GM10248 (cell line): ENCODE results near the gene NIN.

ENCODE experiments used
- CTCF ChIA-PET: fragments of 300-600 bp; sonication (Branson Sonifier 250); formaldehyde crosslinking; extraction: SDS; loops from one replicate; lab custom pipeline; 2021; ENCODE audit warnings: antibody characterized with exemption; lab: Yijun Ruan, JAX
- POLR2A ChIA-PET: fragments of 350-650 bp; sonication (Branson Sonifier 250); formaldehyde crosslinking; extraction: SDS; loops from one replicate; lab custom pipeline; 2020; ENCODE audit warnings: antibody characterized with exemption; lab: Yijun Ruan, JAX
- DNase-seq: peaks from one replicate; pipeline ENCODE4 v3.0.0; 2012; ENCODE audit errors: extremely low spot score
- CTCF ChIP-seq: IDR thresholded peaks from 2 replicates; pipeline ENCODE4 v1.5.1; 2012; ENCODE audit warnings: mild to moderate bottlenecking, low read depth; ENCODE audit errors: extremely low read depth, missing control alignments, control extremely low read depth

Gene NIN

GRCh38 chr14:50844391-50844790 is 13.4 kb upstream of the NIN start:
- POLR2A ChIA-PET = no interaction called here
- CTCF ChIA-PET = no interaction called here
- DNase-seq = no peak
- TF ChIP-seq CTCF = no peak

- POLR2A ChIA-PET = no interaction called here
- CTCF ChIA-PET = interaction anchor here (0.7 to 3.7 kb wide), 11 partner anchors 10 to 80 kb away, joined by 3 to 15 read pairs (median 3); no protein-coding TSS in a partner anchor
- no peak for DNase-seq
- no peak for TF ChIP-seq CTCF
Measured at GRCh38 chr14:50839691-50840090, 8.7 kb upstream of the NIN start.

- POLR2A ChIA-PET = no interaction called here
- DNase-seq = no peak
- no peak for TF ChIP-seq CTCF
- CTCF ChIA-PET = interaction anchor here (0.9 to 3.7 kb wide), 11 partner anchors 10 to 238 kb away, joined by 3 to 15 read pairs (median 3); no protein-coding TSS in a partner anchor
Measured at GRCh38 chr14:50839048-50839447, 8.1 kb upstream of the NIN start.

- no peak for DNase-seq
- ChIA-PET CTCF (interaction anchor here (0.8 to 3.7 kb wide), 3 partner anchors 11 to 23 kb away, joined by 3 to 15 read pairs (median 3); no protein-coding TSS in a partner anchor), POLR2A (no interaction called here)
- no peak for TF ChIP-seq CTCF
Measured at GRCh38 chr14:50837850-50838470, 7.0 kb upstream of the NIN start.

GRCh38 chr14:50837271-50837670 is 6.3 kb upstream of the NIN start:
- ChIA-PET CTCF (interaction anchor here (0.8 to 3.7 kb wide), 2 partner anchors 15 to 23 kb away, joined by 3 to 15 read pairs; no protein-coding TSS in a partner anchor), POLR2A (no interaction called here)
- DNase-seq = no peak
- no peak for TF ChIP-seq CTCF

- POLR2A ChIA-PET = no interaction called here
- TF ChIP-seq CTCF = no peak
- no peak for DNase-seq
- CTCF ChIA-PET = no interaction called here
Measured at GRCh38 chr14:50836515-50836914, 5.6 kb upstream of the NIN start.
